AG04450 (cell line): ENCODE measurements around the gene SERPINI1. TPM values are rescaled to one million over a fixed set of nuclear protein-coding genes. Genes with fewer than 3 reads are reported as not detected.

Source experiments
- CTCF ChIA-PET: fragments of 300-600, 350-600 bp; formaldehyde crosslinking; extraction: SDS; loops from one replicate; lab custom pipeline; 2022; ENCODE audit warnings: antibody characterized with exemption, inconsistent platforms; lab: Charles Lee
- POLR2A ChIA-PET: fragments of 350-600 bp; formaldehyde crosslinking; extraction: SDS; loops from one replicate; lab custom pipeline; 2021; ENCODE audit warnings: antibody characterized with exemption, inconsistent platforms; lab: Yijun Ruan, JAX
- DNase-seq: peaks from one replicate; pipeline ENCODE4 v3.0.0-alpha.2; 2011; ENCODE audit warnings: low read depth, low spot score
- H3K27ac ChIP-seq: one replicate; pipeline ENCODE4 v1.5.1; 2012; ENCODE audit warnings: low read depth, low read length, control low read depth
- H3K27me3 ChIP-seq: one replicate; pipeline ENCODE4 v1.6.0; 2012; ENCODE audit warnings: low read length; ENCODE audit not compliant: control insufficient read depth, insufficient read depth
- H3K4me3 ChIP-seq: 2 replicates; pipeline ENCODE4 v1.5.1; 2011; ENCODE audit warnings: mild to moderate bottlenecking, low read depth, low read length, control low read depth
- H3K9me3 ChIP-seq: 2 replicates; pipeline ENCODE4 v1.5.1; 2012; ENCODE audit warnings: low read length; ENCODE audit not compliant: control insufficient read depth, insufficient read depth
- polyA plus RNA-seq: library from polyadenylated mRNA; depleted of rRNA; stranded (reverse); fragments of >200 nt; gene quantifications from 2 replicates; pipeline ENCODE4 v1.2.3, GENCODE V29; 2011
- TF ChIP-seq, protein P1 (sequence below): IDR thresholded peaks from 2 replicates; pipeline ENCODE4 v1.5.1; 2011; ENCODE audit warnings: low read depth, low read length, control low read depth, inconsistent platforms

SERPINI1 gene
- polyA plus RNA-seq, 1 experiment, result 0.88 TPM

DNA sequence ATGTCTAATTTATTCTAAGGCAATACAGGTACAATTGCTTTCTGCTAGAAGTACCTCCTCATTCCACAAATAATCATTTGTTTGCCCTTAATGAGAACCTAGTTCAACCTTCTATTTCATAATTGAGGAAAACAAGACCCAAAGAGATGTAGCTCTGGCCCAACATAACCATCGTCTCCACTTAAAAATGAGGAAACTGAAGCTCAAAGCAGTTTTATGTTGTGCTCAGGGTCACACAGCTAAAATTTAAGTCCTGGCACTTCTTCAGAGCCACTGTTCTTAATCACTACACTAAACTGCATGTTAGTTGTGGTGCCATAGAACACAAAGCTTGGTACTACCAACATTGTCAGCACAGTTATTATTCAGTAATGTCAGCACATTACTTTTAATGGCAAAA, 108.0 kb downstream of the SERPINI1 start:
- POLR2A ChIA-PET, result no interaction called here
- CTCF ChIA-PET, result interaction anchor here (0.7 to 2.1 kb wide), 2 partner anchors 38 to 198 kb away, joined by 4 to 6 read pairs; no protein-coding TSS in a partner anchor
- H3K4me3 ChIP-seq, result no peak overlapping the region
- no peak overlapping the region for H3K27ac ChIP-seq
- DNase-seq, result no peak
- no peaks in the 10 kb centered on the region for H3K9me3 ChIP-seq
- TF ChIP-seq, protein P1, sequence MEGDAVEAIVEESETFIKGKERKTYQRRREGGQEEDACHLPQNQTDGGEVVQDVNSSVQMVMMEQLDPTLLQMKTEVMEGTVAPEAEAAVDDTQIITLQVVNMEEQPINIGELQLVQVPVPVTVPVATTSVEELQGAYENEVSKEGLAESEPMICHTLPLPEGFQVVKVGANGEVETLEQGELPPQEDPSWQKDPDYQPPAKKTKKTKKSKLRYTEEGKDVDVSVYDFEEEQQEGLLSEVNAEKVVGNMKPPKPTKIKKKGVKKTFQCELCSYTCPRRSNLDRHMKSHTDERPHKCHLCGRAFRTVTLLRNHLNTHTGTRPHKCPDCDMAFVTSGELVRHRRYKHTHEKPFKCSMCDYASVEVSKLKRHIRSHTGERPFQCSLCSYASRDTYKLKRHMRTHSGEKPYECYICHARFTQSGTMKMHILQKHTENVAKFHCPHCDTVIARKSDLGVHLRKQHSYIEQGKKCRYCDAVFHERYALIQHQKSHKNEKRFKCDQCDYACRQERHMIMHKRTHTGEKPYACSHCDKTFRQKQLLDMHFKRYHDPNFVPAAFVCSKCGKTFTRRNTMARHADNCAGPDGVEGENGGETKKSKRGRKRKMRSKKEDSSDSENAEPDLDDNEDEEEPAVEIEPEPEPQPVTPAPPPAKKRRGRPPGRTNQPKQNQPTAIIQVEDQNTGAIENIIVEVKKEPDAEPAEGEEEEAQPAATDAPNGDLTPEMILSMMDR, result no peak
- no peaks in the 10 kb centered on the region for H3K27me3 ChIP-seq

DNA sequence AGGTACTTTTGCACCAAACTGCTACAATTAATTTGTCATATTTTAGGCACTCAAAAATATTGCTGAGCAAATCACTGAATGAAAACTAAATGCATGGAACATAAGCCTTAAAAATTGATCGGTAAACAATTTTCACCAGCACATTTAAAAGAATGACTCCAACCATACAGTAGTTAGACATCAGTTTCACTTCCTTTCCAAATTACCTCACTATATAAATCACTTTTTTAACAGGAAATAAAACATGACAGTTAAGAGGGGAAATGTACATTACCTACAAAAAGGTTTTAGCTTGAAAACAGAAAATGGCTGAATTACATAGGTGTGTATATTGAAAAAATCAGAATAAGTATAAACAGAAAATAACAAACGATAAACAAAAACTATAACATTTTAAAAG, 108.4 kb downstream of the SERPINI1 start:
- Histone ChIP-seq H3K4me3 (no peak overlapping the region), H3K27ac (no peak overlapping the region), H3K9me3 (no peaks in the 10 kb centered on the region), H3K27me3 (no peaks in the 10 kb centered on the region)
- no peak for DNase-seq
- ChIA-PET CTCF (interaction anchor here (0.7 to 2.1 kb wide), 2 partner anchors 38 to 197 kb away, joined by 4 to 6 read pairs; no protein-coding TSS in a partner anchor), POLR2A (no interaction called here)
- TF ChIP-seq, protein P1, result no peak

DNA sequence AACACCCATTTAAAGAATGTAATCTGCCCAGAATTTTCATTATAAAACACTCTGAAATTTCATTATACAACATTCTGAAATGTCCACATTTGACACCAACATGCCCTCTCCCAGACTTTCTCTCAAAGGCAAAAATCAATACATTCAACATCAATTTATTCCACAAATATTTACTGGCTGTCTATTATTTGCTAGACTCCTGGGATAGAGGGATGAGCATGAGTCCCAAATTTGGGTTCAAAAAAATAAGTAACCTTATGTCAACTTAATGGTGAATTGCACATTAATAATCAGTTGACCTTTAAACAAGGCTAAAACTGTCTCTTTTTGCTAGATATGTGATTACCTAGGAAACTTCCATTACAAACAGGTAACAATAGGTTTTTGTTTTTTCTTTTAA, 109.0 kb downstream of the SERPINI1 start:
- Histone ChIP-seq H3K27me3 (no peaks in the 10 kb centered on the region), H3K27ac (no peak overlapping the region), H3K9me3 (no peaks in the 10 kb centered on the region), H3K4me3 (no peak overlapping the region)
- TF ChIP-seq, protein P1, result no peak
- ChIA-PET POLR2A (no interaction called here), CTCF (interaction anchor here (2.1 kb wide), 1 partner anchor 37 kb away, joined by 6 read pairs; no protein-coding TSS in a partner anchor)
- no peak for DNase-seq

DNA sequence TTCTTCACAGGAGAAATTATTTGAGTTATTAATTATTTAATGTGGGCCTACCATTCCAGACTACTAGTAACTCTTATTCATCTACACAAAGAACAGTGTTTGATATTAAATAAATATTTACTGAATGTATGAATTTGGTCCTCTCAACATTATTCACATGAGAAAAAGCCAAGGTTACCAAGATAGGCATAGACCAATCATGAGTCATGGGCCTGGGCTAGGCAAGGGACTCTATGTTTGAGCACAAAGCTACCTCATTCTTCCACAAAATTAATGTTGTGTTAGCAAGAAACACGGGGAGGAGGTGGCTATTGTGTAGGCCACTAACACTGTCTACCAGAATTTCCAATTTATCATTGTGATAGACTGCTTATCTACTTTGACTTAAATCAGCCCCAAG, 115.7 kb downstream of the SERPINI1 start:
- no peak for DNase-seq
- no peaks in the 10 kb centered on the region for H3K9me3 ChIP-seq
- H3K27ac ChIP-seq, result no peak overlapping the region
- TF ChIP-seq, protein P1, result no peak
- H3K27me3 ChIP-seq, result no peaks in the 10 kb centered on the region
- H3K4me3 ChIP-seq, result no peak overlapping the region
- ChIA-PET CTCF (interaction anchor here (0.7 to 1.5 kb wide), 2 partner anchors 15 to 31 kb away, joined by 3 to 4 read pairs; no protein-coding TSS in a partner anchor), POLR2A (no interaction called here)

DNA sequence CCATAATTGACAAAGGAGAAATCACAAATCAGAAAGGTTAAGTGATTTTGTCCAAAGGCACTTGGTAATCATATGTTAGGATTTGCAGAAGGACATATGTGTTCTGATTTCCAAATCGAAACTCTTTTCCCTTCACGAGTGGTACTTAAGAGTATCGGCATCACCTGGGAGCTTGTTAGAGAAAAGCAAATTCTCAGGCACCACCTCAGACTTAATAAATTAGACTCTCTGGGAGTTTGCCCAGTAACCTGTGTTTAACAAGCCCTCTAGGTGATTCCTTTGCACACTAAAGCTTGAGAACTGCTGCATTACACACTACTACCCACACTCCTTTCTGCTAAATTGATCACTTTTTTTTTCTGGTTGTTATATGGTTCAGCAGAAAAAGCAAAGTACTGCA, 116.2 kb downstream of the SERPINI1 start:
- DNase-seq, result no peak
- ChIA-PET CTCF (interaction anchor here (0.7 kb wide), 1 partner anchor 30 kb away, joined by 3 read pairs; no protein-coding TSS in a partner anchor), POLR2A (no interaction called here)
- no peak overlapping the region for H3K27ac ChIP-seq
- H3K27me3 ChIP-seq, result no peaks in the 10 kb centered on the region
- TF ChIP-seq, protein P1, result no peak
- no peak overlapping the region for H3K4me3 ChIP-seq
- H3K9me3 ChIP-seq, result no peaks in the 10 kb centered on the region
